HCT116 (cell line): Measurements from ENCODE around the gene ESYT1. TPM values are rescaled to one million over a fixed set of nuclear protein-coding genes. Genes with fewer than 3 reads are reported as not detected.
A peak's percentile ranks its signal among the peaks of the same experiment; 100 is the strongest.

ENCODE experiments used
- ATAC-seq: fragments of 200-7000 bp; cut with Tn5 transposase; 2 replicates; pipeline ENCODE4 v1.9.1; 2020; ENCODE audit warnings: mild to moderate bottlenecking, moderate library complexity
- BruUV-seq: library from RNA; stranded (reverse); fragments of 400-500 nt; replicated peaks from 2 replicates; lab custom pipeline; 2021; lab: Mats Ljungman, UMichigan
- CTCF ChIA-PET: fragments of 300-600 bp; sonication (Branson Sonifier 250); formaldehyde crosslinking; loops from one replicate; lab custom pipeline; 2021; ENCODE audit warnings: antibody characterized with exemption; lab: Charles Lee
- POLR2A ChIA-PET: fragments of 300-600, 350-600 bp; sonication (Branson Sonifier 250); formaldehyde crosslinking; loops from one replicate; lab custom pipeline; 2021; ENCODE audit warnings: antibody characterized with exemption; lab: Charles Lee
- RAD21 ChIA-PET, 2 experiments: fragments of 300-600 bp; sonication (Branson Sonifier 250); formaldehyde crosslinking; loops; one replicate each; lab custom pipeline; 2023; ENCODE audit warnings: low total read pairs in 2 of 2; ENCODE audit not compliant: uncharacterized antibody in 2 of 2, unreplicated experiment in 2 of 2, low non-redundant PET in 1 of 2; lab: Charles Lee
- DNase-seq: peaks from one replicate; pipeline ENCODE4 v3.0.0-alpha.2; 2010; ENCODE audit warnings: low read depth, low spot score
- H2AFZ ChIP-seq: fragments of 200-600 bp; shearing (Covaris generic), sonication (generic); 2 replicates; pipeline ENCODE4 v1.6.1; 2017; ENCODE audit warnings: low read depth, mixed run types, mixed read lengths, antibody characterized with exemption, low read length; ENCODE audit not compliant: poor library complexity, severe bottlenecking
- H3K27ac ChIP-seq: 2 replicates; pipeline ENCODE4 v1.5.1; 2012; ENCODE audit warnings: low read depth, low read length
- H3K27me3 ChIP-seq: fragments of 200-600 bp; sonication (generic); 2 replicates; pipeline ENCODE4 v1.6.1; 2016; ENCODE audit warnings: mixed run types, low read length, mixed read lengths; ENCODE audit not compliant: insufficient read depth
- H3K36me3 ChIP-seq, 2 experiments: fragments of 200-500 bp in 1 of 2; fragments of 200-600 bp in 1 of 2; sonication (Bioruptor generic) in 1 of 2; sonication (generic) in 1 of 2; 2 replicates each; pipeline versions ENCODE4 v1.5.1 to v1.6.1; 2014 to 2016; ENCODE audit warnings: low read length in 2 of 2, inconsistent platforms in 1 of 2, mixed read lengths in 1 of 2, mixed run types in 1 of 2; ENCODE audit not compliant: insufficient read depth in 2 of 2, control insufficient read depth in 1 of 2
- H3K4me1 ChIP-seq, 2 experiments: fragments of 200-600 bp in 1 of 2; sonication (generic) in 1 of 2; 2 replicates each; pipeline versions ENCODE4 v1.5.1 to v1.6.1; 2012 to 2017; ENCODE audit warnings: low read length in 2 of 2, inconsistent platforms in 1 of 2, mild to moderate bottlenecking in 1 of 2, mixed read lengths in 1 of 2, mixed run types in 1 of 2, moderate library complexity in 1 of 2; ENCODE audit not compliant: insufficient read depth in 2 of 2, control insufficient read depth in 1 of 2
- H3K4me2 ChIP-seq: fragments of 200-600 bp; sonication (generic); 2 replicates; pipeline ENCODE4 v1.6.1; 2017; ENCODE audit warnings: mixed run types, low read length, mixed read lengths
- H3K4me3 ChIP-seq, 2 experiments: fragments of 200-600 bp in 1 of 2; sonication (generic) in 1 of 2; replicated peaks in 1 of 2; 2 replicates each; pipeline ENCODE4 v1.5.1; 2011 to 2016; ENCODE audit warnings: low read length in 2 of 2, control low read depth in 1 of 2, low read depth in 1 of 2, mild to moderate bottlenecking in 1 of 2, mixed read lengths in 1 of 2, mixed run types in 1 of 2
- H3K79me2 ChIP-seq: fragments of 200-600 bp; sonication (generic); 2 replicates; pipeline ENCODE4 v1.6.1; 2017; ENCODE audit warnings: mild to moderate bottlenecking, mixed run types, low read length, moderate library complexity, mixed read lengths; ENCODE audit not compliant: insufficient read depth
- H3K9ac ChIP-seq: fragments of 200-600 bp; sonication (generic); 2 replicates; pipeline ENCODE4 v1.6.1; 2016; ENCODE audit warnings: low read length, mixed read lengths
- H3K9me2 ChIP-seq: fragments of 200-600 bp; sonication (generic), shearing (Covaris generic); 2 replicates; pipeline ENCODE4 v1.6.1; 2017; ENCODE audit warnings: mixed run types, mild to moderate bottlenecking, moderate library complexity; ENCODE audit not compliant: insufficient read depth
- H3K9me3 ChIP-seq, 2 experiments: fragments of 200-500 bp in 1 of 2; fragments of 200-600 bp in 1 of 2; sonication (Bioruptor generic) in 1 of 2; sonication (generic) in 1 of 2; 2 replicates each; pipeline ENCODE4 v1.6.1; 2014 to 2017; ENCODE audit warnings: low read length in 2 of 2, mixed read lengths in 2 of 2, inconsistent platforms in 1 of 2, low read depth in 1 of 2, mild to moderate bottlenecking in 1 of 2, mixed run types in 1 of 2, moderate library complexity in 1 of 2; ENCODE audit not compliant: control insufficient read depth in 1 of 2, insufficient read depth in 1 of 2
- H4K20me1 ChIP-seq: fragments of 200-600 bp; sonication (generic), shearing (Covaris generic); 2 replicates; pipeline ENCODE4 v1.6.1; 2017; ENCODE audit warnings: mixed run types, mild to moderate bottlenecking, moderate library complexity; ENCODE audit not compliant: insufficient read depth
- CEBPB ChIP-seq: IDR thresholded peaks from 2 replicates; pipeline ENCODE4 v1.6.1; 2012; ENCODE audit warnings: low read depth
- ELF1 ChIP-seq: IDR thresholded peaks from 2 replicates; pipeline ENCODE4 v1.6.1; 2012; ENCODE audit warnings: low read depth, borderline replicate concordance
- EZH2 ChIP-seq: fragments of 200-600 bp; sonication (generic); IDR thresholded peaks from 2 replicates; pipeline ENCODE4 v1.6.1; 2017; ENCODE audit warnings: antibody characterized with exemption, mixed run types
- FOSL1 ChIP-seq: IDR thresholded peaks from 2 replicates; pipeline ENCODE4 v1.6.1; 2012; ENCODE audit warnings: low read depth
- POLR2A ChIP-seq: IDR thresholded peaks from 2 replicates; pipeline ENCODE4 v1.7.0; 2011; ENCODE audit warnings: borderline replicate concordance; ENCODE audit not compliant: insufficient read depth, insufficient read length; ENCODE audit errors: extremely low read depth
- POLR2AphosphoS5 ChIP-seq: IDR thresholded peaks from 2 replicates; pipeline ENCODE4 v1.6.1; 2011; ENCODE audit warnings: mild to moderate bottlenecking, low read depth, low read length, moderate library complexity
- YY1 ChIP-seq: IDR thresholded peaks from 2 replicates; pipeline ENCODE4 v1.6.1; 2011; ENCODE audit warnings: low read length, low read depth, moderate library complexity, mild to moderate bottlenecking; ENCODE audit not compliant: insufficient replicate concordance; ENCODE audit errors: extremely low read depth
- intact Hi-C: fragments of 100-400 bp; cut with micrococcal nuclease; formaldehyde crosslinking; loops from 2 replicates; pipeline ENCODE4 v1.10.0; 2022
- total RNA-seq: library from RNA; stranded (reverse); gene quantifications from one replicate; pipeline ENCODE4 v1.2.1, GENCODE V29; 2021; ENCODE audit not compliant: unreplicated experiment
- TF ChIP-seq, protein P1 (sequence below): IDR thresholded peaks from 2 replicates; pipeline ENCODE4 v1.6.1; 2012; ENCODE audit warnings: low read depth
- TF ChIP-seq, protein P2 (sequence below): IDR thresholded peaks from 2 replicates; pipeline ENCODE4 v1.6.1; 2012

ESYT1 gene
- total RNA-seq, 1 experiment from 2014 or later: 80.9 TPM

DNA sequence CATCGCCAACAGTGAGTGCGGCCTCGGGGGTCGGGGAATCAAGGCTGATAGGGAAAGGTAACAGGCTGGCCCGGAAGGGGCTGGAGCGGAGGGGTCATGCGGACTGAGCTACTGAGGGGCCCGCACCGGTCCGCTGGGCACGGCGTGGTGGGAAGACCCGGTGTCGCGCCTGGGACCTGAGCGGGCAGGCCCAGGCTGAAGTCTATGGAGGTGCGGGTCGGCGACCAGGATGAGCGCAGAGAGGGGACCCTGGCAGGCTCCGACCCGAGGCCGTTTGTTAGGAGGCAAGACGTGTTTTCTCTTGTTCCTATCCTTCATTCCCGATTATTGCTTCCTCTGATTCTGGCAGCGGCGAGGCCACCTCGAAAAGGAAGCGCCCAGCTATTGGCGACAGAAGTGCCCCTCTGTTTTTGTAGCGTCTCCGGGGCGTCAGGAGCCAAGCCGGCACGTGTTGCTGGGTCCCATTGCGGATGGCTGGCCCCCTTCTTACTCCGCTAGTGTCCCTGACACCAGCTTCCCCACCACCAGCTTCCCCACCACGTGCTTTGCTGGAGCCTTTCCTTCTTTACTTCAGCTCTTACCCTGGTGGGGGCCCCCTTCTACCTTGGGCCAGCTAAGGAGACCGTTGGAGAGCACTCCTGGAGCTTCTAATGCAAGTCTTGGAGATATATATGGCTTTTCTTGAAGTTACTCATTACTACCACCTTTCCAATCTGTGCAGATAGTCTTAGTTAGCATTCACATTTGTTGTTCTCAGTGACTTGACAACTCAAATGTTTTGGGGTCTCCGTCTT is 23.1 kb upstream of the ESYT1 start (continued):
- TF ChIP-seq, protein P1, sequence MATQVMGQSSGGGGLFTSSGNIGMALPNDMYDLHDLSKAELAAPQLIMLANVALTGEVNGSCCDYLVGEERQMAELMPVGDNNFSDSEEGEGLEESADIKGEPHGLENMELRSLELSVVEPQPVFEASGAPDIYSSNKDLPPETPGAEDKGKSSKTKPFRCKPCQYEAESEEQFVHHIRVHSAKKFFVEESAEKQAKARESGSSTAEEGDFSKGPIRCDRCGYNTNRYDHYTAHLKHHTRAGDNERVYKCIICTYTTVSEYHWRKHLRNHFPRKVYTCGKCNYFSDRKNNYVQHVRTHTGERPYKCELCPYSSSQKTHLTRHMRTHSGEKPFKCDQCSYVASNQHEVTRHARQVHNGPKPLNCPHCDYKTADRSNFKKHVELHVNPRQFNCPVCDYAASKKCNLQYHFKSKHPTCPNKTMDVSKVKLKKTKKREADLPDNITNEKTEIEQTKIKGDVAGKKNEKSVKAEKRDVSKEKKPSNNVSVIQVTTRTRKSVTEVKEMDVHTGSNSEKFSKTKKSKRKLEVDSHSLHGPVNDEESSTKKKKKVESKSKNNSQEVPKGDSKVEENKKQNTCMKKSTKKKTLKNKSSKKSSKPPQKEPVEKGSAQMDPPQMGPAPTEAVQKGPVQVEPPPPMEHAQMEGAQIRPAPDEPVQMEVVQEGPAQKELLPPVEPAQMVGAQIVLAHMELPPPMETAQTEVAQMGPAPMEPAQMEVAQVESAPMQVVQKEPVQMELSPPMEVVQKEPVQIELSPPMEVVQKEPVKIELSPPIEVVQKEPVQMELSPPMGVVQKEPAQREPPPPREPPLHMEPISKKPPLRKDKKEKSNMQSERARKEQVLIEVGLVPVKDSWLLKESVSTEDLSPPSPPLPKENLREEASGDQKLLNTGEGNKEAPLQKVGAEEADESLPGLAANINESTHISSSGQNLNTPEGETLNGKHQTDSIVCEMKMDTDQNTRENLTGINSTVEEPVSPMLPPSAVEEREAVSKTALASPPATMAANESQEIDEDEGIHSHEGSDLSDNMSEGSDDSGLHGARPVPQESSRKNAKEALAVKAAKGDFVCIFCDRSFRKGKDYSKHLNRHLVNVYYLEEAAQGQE: no peak
- TF ChIP-seq CEBPB: no peak
- TF ChIP-seq, protein P2, sequence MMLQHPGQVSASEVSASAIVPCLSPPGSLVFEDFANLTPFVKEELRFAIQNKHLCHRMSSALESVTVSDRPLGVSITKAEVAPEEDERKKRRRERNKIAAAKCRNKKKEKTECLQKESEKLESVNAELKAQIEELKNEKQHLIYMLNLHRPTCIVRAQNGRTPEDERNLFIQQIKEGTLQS: no peak
- no peak for TF ChIP-seq EZH2
- no peak for TF ChIP-seq ELF1

DNA sequence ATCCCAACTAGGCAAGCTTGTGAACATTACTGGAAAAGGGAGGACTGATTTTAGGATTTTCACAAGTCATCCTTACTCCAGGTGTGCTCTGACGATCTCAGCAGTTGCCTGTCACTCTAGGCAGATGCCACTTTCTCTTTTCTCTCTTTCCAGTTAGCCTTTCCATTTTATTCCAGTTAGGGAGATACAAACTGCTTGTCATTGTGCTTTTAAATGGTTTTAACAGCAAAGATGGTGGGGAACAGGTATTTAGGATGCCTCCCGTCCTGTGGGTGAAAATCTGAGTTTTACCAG is 22.5 kb upstream of the ESYT1 start:
- H4K20me1 ChIP-seq: peaks cover 7% of the 10 kb centered on the region; the same call in 1 of the 2 replicates
- ATAC-seq (no peak), DNase-seq (no peak)
- intact Hi-C loops: loop anchor here (2.0 kb wide), 1 partner anchor 59 kb away; no protein-coding TSS in a partner anchor
- H3K9ac ChIP-seq: peak overlapping the region; percentile 100
- ChIA-PET RAD21 (no interaction called here), POLR2A (interaction anchor here (0.6 to 2.6 kb wide), 6 partner anchors 7 to 108 kb away, joined by 3 to 75 read pairs (median 16); partner anchors contain the start of genes ESYT1, RPL41, SUOX and ZC3H10), CTCF (interaction anchor here (0.9 kb wide), 1 partner anchor 367 kb away, joined by 3 read pairs; no protein-coding TSS in a partner anchor)
- H3K27ac ChIP-seq: peak overlapping the region; percentile 94
- BruUV-seq: no TSS peak
- peaks cover 57% of the 10 kb centered on the region for H3K79me2 ChIP-seq
- peak overlapping the region; percentile 93 for H3K4me2 ChIP-seq
- H3K36me3 ChIP-seq: peaks cover 36 to 56% of the 10 kb centered on the region in 2 experiments
- H3K4me1 ChIP-seq: peaks cover 9 to 26% of the 10 kb centered on the region in 2 experiments
- no peaks in the 10 kb centered on the region for H3K9me2 ChIP-seq
- no peaks in the 10 kb centered on the region for H3K27me3 ChIP-seq
- no peaks in the 10 kb centered on the region for H3K9me3 ChIP-seq
- H3K4me3 ChIP-seq: peak overlapping the region; percentile 88 to 98
- H2AFZ ChIP-seq: no peak overlapping the region
- TF ChIP-seq POLR2AphosphoS5 (0 out of 2 replicates have a peak, but pooled peaks have one; percentile 1), POLR2A (no peak), YY1 (no peak), FOSL1 (no peak)
